T-helper 17 cell (primary cell): ENCODE measurements around the gene ZNF691. TPM values are rescaled to one million over a fixed set of nuclear protein-coding genes. Genes with fewer than 3 reads are reported as not detected.
"Not testable (repeated sequence)": the region's sequence is repeated elsewhere in the genome, so short reads cannot be mapped to it uniquely, and the experiment has no call there.

Source experiments
- ATAC-seq: fragments of 150-1000 bp; cut with Tn5 transposase; 2 replicates; pipeline ENCODE4 v1.10.0; 2021; ENCODE audit warnings: mild to moderate bottlenecking, moderate library complexity
- DNase-seq, 3 donors: peaks; one replicate each; pipeline versions ENCODE4 v3.0.0 to v3.0.0-alpha.2; 2020 to 2021
- H3K9me3 ChIP-seq: one replicate; pipeline ENCODE4 v1.7.0; 2013; ENCODE audit warnings: low read length, mild to moderate bottlenecking; ENCODE audit not compliant: control insufficient read depth, poor library complexity, severe bottlenecking
- H3K27ac Mint-ChIP-seq: one replicate; pipeline ENCODE4 v1.8.0; 2022; ENCODE audit warnings: mild to moderate bottlenecking, moderate library complexity, mixed read lengths
- H3K27me3 Mint-ChIP-seq: one replicate; pipeline ENCODE4 v1.8.0; 2022; ENCODE audit warnings: mixed read lengths
- H3K36me3 Mint-ChIP-seq: one replicate; pipeline ENCODE4 v1.8.0; 2022; ENCODE audit warnings: low read depth, mixed read lengths
- H3K4me1 Mint-ChIP-seq: one replicate; pipeline ENCODE4 v1.8.0; 2022; ENCODE audit warnings: mild to moderate bottlenecking, mixed read lengths
- H3K4me3 Mint-ChIP-seq: one replicate; pipeline ENCODE4 v1.8.0; 2022; ENCODE audit warnings: mild to moderate bottlenecking, moderate library complexity, mixed read lengths
- total RNA-seq, 4 donors: library from RNA in 2 of 4; stranded (reverse) in 2 of 4; gene quantifications; one replicate each; pipeline ENCODE4 v1.2.3 and lab custom pipeline; 2022 to 2026

The ZNF691 gene, protein sequence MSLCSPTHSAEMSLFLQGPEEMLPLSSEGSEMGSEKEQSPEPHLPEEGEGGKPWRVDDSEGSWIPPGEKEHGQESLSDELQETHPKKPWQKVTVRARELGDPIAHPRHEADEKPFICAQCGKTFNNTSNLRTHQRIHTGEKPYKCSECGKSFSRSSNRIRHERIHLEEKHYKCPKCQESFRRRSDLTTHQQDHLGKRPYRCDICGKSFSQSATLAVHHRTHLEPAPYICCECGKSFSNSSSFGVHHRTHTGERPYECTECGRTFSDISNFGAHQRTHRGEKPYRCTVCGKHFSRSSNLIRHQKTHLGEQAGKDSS
- 1 to 10 TPM; 2.6 to 2.8 TPM for total RNA-seq
- total RNA-seq (lab: John Stamatoyannopoulos, UW): 3.8 to 9.7 reads per million in 2 donors

DNA sequence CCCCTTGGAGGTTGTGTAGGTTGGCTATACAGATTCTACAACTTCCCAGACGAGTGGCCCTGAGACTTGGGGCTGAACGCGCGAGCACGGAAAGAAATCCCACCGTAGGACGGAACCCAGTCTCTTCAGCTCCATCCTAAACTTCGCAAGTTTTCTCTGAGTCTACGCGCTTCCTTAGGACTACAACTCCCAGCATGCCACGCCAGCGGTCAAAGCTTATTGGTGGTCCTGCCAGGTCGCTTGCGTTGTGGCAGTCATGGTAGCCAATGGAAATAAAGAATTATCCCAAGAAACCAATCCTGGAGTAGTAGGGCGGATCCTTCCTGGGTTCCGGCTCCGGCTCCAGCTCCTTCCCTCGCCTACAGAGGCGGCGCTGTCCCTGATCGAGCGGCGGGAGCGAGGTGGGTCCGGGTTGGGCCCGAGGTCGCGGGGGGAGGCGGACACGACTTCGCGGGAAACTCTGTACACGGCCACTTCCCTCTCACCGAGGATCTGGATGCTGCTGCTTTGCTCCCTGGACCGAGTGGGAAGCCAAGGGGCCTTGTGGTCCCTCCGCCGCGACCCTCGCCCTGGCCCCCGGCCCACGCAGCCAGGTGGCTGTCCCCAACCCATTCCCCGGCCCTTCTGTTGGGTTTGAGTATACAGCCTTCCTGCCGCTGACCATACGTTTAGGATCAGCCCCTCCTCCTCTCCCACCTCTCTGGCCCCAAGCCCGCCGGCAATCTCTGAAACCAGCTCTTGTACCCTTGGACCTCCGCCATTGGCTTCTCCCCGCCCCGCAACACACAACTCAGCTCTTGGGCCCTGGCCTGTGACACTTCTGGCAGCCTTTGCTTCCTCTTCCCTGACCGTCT is at the start of gene ZNF691:
Gene ZNF691 (plus strand): TSS at position 357 of the 854 bp plus-strand sequence. CDS start 3,046 bp downstream, outside the sequence.
- H3K4me3 Mint-ChIP-seq: peak within 1 kb of the TSS; percentile 100
- peaks cover 31% of the 10 kb centered on the region for H3K4me1 Mint-ChIP-seq
- peak within 1 kb of the TSS; percentile 97 for H3K27ac Mint-ChIP-seq
- H3K27me3 Mint-ChIP-seq: no peaks in the 10 kb centered on the region
- no peaks in the 10 kb centered on the region for H3K9me3 ChIP-seq
- peak; percentile 99 for ATAC-seq
- peaks cover 12% of the 10 kb centered on the region for H3K36me3 Mint-ChIP-seq
- peak; percentile 73 to 80 (median 74) for DNase-seq

DNA sequence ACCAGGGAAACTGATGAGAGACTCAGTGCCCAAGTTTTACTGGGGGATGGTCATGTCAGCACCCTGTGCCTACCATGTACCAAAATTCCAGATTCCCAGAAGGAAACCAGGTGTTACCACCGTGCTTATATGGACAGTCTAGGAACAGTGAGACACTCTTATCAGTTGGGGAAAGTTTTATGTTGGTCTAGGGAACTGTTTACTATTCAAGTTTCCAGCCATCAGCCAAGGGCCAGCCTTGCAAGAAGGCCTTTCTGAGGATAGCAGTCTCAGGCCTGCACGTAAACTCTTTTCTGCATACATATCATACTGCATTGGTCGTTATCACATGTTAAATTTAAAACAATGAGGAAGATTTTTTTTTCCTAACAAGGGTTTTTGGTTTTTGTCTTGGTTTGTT is 49.0 kb upstream of the ZNF691 start:
- ATAC-seq (no peak), DNase-seq (no peak)
- Mint-ChIP-seq H3K27me3 (peaks cover 6% of the 10 kb centered on the region), H3K4me1 (no peaks in the 10 kb centered on the region), H3K4me3 (no peak overlapping the region), H3K36me3 (peaks cover under 1% of the 10 kb centered on the region), H3K27ac (no peak overlapping the region)
- no peaks in the 10 kb centered on the region for H3K9me3 ChIP-seq

DNA sequence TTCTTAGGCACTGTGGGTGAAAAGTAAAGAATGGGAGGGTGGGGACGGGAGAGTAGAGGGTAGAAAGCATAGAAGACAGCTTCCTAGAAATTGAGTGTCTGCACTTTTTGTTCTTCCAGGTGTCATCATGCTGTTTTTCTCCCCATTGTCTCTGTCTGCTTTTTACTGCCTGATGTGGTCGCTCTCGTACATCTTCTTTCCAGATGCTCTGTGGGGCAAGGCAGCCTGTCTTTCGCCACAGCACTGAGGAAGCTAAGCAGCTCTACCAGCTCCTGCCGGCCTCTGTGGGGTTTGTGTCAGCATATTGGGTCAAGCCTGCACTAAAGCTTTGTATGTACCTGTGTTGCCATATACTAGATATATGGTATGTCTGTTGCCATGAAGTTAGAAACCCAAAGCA is 48.4 kb upstream of the ZNF691 start:
- Mint-ChIP-seq H3K36me3 (no peaks in the 10 kb centered on the region), H3K4me1 (no peaks in the 10 kb centered on the region), H3K4me3 (no peak overlapping the region), H3K27ac (no peak overlapping the region), H3K27me3 (peaks cover 6% of the 10 kb centered on the region)
- ATAC-seq (no peak), DNase-seq (no peak)
- no peaks in the 10 kb centered on the region for H3K9me3 ChIP-seq

DNA sequence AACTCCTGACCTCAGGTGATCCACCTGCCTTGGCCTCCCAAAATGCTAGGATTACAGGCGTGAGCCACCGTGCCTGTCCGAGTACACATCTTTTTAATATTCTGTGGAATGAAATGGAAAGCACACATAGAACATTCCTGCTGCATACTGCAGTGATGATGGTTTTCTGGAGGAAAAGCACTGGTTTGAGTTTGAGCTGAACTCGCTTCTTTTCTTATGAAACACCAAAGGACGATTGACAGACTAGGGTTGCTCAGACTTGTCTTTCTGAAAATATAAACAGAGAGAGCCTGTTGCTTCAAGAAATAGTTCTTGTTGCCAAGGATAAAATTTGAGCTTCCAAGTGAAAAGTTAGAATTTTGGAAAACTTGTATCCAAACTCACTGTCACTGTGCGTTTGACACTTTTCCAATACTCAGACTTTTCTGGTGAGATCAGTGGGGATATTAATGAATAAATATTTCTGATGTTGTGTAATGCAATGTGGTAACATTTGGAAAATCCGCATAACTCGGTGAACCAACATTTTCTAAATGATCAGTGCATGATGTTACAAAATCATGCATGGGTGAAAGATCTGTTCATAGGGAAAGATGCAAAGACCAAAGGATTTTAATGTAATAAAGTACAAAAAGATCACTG is 44.5 kb upstream of the ZNF691 start:
- H3K4me1 Mint-ChIP-seq: no peaks in the 10 kb centered on the region
- DNase-seq: no peak
- peaks cover 4% of the 10 kb centered on the region for H3K27me3 Mint-ChIP-seq
- ATAC-seq: no peak
- no peaks in the 10 kb centered on the region for H3K9me3 ChIP-seq
- no peak overlapping the region for H3K4me3 Mint-ChIP-seq
- H3K27ac Mint-ChIP-seq: no peak overlapping the region
- H3K36me3 Mint-ChIP-seq: no peaks in the 10 kb centered on the region

DNA sequence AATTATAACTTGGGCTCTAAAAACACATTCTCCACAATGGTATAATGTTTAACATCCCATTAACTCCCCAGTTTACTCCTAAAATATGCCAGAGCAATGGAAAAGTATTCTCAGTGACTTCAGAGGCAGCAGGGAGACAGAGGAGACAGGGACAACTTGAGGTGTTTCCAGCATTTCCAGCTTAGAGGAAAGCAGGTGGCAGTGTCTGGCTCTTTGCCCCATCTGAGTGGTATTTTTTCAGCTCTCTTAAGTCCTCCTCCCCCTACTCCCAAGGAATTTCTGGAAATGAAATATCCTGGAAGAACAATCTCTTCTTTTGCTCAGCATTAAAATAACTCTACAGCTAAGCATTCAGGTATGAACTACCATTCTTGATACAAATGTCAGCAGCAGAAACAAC is 40.2 kb upstream of the ZNF691 start:
- no peak for DNase-seq
- Mint-ChIP-seq H3K27ac (peak overlapping the region; percentile 16), H3K4me3 (no peak overlapping the region), H3K36me3 (peaks cover 3% of the 10 kb centered on the region), H3K27me3 (no peaks in the 10 kb centered on the region), H3K4me1 (peaks cover 8% of the 10 kb centered on the region)
- H3K9me3 ChIP-seq: no peaks in the 10 kb centered on the region
- ATAC-seq: no peak

DNA sequence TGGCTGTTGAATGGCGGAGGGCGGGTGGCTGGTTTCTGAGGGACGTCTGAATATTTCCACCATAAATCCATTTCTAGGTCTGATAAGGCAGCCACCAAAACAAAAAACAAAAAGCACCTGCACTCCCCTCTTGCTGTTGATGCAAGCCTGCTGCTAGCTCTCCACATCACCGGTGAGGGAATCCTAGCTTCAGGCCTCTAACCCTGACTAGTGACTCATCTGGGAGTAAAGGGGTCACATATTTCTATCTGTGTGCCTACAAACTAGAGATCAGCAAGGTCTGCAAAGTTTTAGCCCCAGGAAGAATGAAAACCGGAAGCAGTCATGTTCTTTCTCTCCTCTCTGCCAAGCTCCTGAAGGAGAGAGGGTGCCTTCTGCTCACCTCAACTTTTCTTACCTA is 39.8 kb upstream of the ZNF691 start:
- ATAC-seq: no peak
- Mint-ChIP-seq H3K36me3 (peaks cover 4% of the 10 kb centered on the region), H3K4me1 (peaks cover 8% of the 10 kb centered on the region), H3K27me3 (no peaks in the 10 kb centered on the region), H3K27ac (peak overlapping the region; percentile 16), H3K4me3 (no peak overlapping the region)
- no peak for DNase-seq
- H3K9me3 ChIP-seq: no peaks in the 10 kb centered on the region

DNA sequence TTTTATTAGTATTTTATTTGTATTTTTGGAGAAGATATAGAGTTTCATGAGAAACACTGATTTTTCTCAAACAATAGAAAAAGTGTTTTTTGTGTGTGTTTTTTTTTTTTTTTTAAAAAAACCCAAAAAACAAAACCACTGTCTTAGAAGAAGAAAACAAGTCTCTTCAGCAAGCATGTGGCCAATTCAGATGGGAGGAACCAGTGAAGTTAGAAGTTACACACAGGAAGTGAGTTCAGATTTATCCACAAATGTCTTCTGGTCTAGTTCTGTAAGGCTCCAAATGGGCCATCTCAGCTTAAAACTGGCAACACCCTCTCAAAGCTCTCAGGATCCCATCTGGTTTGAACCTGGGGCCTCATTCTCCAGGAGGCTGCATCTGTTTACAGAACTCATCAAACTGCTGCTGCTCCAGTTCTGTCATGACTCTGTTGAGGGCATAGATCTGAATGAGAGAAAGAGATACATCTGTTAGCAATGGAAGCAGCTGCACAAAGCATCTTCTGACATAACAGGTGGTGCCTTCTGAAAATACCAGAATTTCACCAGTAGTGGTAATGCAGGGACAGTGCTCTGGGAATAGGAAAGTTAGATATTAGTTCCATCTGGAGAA is 39.3 kb upstream of the ZNF691 start:
- DNase-seq (no peak), ATAC-seq (no peak)
- Mint-ChIP-seq H3K4me1 (peaks cover 8% of the 10 kb centered on the region), H3K36me3 (peaks cover 5% of the 10 kb centered on the region), H3K27me3 (no peaks in the 10 kb centered on the region), H3K27ac (peak overlapping the region; percentile 56), H3K4me3 (no peak overlapping the region)
- no peaks in the 10 kb centered on the region for H3K9me3 ChIP-seq

DNA sequence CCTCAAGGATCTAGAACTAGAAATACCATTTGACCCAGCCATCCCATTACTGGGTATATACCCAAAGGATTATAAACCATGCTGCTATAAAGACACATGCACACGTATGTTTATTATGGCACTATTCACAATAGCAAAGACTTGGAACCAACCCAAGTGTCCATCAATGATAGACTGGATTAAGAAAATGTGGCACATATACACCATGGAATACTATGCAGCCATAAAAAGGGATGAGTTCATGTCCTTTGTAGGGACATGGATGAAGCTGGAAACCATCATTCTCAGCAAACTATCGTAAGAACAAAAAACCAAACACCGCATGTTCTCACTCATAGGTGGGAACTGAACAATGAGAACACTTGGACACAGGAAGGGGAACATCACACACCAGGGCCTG is 31.6 kb upstream of the ZNF691 start:
- not testable (repeated sequence) for H3K36me3 Mint-ChIP-seq, H3K9me3 ChIP-seq, H3K27ac Mint-ChIP-seq, DNase-seq, ATAC-seq, H3K4me3 Mint-ChIP-seq, H3K27me3 Mint-ChIP-seq
- H3K4me1 Mint-ChIP-seq: peaks cover 19% of the 10 kb centered on the region

DNA sequence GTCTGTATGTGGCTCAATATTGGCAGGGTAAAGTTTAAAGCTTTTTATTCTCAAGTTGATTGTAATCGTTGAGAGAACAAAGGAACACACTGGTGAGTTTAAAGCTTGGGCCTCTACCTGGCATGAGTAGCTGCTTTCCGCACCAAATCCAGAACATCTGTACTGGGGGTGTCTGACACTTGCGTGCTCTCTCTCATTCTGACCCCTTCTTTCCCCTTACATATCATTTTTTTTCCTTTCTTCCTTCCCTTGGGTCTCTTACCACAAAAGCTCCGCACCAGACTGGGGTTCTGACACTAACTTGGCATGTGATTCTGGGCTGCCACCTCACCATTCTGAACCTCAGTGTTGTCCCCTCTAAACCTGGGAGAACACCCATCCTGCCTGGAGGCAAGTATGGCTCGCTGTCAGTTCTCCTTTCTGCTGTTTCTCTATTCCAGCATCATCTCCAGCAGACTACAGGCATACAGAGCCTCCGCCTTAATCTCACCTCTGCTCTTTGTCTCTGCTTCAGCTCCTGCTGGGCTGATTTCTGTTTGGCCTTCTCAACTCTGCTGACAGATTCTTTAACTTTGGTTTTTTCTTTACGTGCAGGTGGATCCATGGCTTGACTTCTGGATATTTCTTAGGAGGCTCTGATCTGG is 30.4 kb upstream of the ZNF691 start:
- H3K27me3 Mint-ChIP-seq: no peaks in the 10 kb centered on the region
- peaks cover 5% of the 10 kb centered on the region for H3K36me3 Mint-ChIP-seq
- peak overlapping the region; percentile 89 for H3K4me3 Mint-ChIP-seq
- DNase-seq (no peak), ATAC-seq (peak; percentile 0)
- H3K9me3 ChIP-seq: no peaks in the 10 kb centered on the region
- H3K27ac Mint-ChIP-seq: peak overlapping the region; percentile 98
- H3K4me1 Mint-ChIP-seq: peaks cover 24% of the 10 kb centered on the region

DNA sequence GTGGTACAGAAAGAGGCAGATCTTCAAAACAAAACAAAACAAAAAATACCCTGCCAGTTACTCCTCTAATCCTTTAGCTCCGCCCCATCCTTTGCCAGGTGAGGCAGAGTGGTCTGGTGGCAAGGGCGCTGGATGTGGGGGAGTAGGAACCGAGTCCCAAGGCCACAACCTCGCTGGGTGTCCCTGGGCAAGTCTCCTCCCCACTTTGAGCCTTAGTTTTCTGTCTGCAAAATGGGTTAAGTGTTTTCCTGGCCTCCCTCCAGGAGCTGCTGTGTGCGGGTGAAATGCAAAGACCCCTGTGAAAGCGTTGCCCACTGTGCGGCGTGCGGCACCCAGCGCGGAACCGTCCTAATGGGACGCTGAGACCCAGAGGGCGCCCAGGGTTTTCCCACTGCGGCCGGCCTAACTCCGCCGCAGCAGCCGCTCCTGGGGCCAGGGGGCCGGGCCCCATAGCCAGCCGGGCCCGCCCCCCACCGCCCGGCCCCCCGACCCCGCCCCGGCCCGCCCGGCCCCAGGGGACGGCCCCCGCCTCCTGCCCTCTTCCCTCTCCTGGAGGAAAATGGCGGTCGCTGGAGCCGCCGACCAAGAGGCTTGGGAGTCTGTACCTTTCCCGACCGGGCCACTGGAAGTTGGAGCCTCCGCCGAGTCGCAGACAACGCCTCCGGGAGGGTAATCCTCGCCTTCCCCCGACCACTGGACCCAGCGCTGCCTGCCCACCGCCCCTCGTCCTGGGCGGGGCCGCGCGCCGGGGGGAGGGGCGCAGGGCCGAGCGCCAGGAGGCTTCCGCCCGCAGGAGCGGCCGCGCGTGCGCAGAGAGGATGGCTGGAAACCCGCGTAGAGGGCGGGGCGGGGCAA is 29.6 kb upstream of the ZNF691 start, which contains the start of the genes ERMAP and SVBP:
Gene ERMAP (plus strand): TSS at position 538 of the 855 bp plus-strand sequence. CDS start 13,327 bp downstream, outside the sequence.
Gene SVBP (minus strand): TSS at position 813 of the 855 bp plus-strand sequence. CDS start 853 bp downstream, outside the sequence.
- Mint-ChIP-seq H3K36me3 (peaks cover 3% of the 10 kb centered on the region), H3K4me1 (peaks cover 24% of the 10 kb centered on the region), H3K27ac (peak within 1 kb of the TSS; percentile 98), H3K4me3 (peak within 1 kb of the TSS; percentile 89), H3K27me3 (no peaks in the 10 kb centered on the region)
- ATAC-seq (peak; percentile 88), DNase-seq (peak; percentile 93 to 98 (median 95))
- no peaks in the 10 kb centered on the region for H3K9me3 ChIP-seq

DNA sequence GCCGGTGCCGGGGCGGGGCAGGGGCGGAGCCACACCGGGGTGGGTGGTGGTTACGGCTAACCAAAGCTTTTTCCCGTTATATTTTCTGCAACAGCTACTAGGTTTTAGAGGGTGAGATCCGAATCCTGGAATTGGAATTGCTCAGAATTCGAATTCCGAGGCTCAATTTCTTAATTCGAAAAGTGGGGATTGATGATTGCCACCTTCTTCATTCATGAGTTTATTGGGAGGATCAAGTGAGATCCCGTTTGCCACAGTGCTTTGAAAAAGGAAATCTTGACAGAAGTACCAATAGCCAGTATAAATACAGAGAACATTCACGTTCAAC is 29.0 kb upstream of the ZNF691 start:
- no peaks in the 10 kb centered on the region for H3K27me3 Mint-ChIP-seq
- peaks cover 24% of the 10 kb centered on the region for H3K4me1 Mint-ChIP-seq
- DNase-seq (no peak), ATAC-seq (no peak)
- no peaks in the 10 kb centered on the region for H3K9me3 ChIP-seq
- peak overlapping the region; percentile 89 for H3K4me3 Mint-ChIP-seq
- H3K27ac Mint-ChIP-seq: no peak overlapping the region
- peaks cover 3% of the 10 kb centered on the region for H3K36me3 Mint-ChIP-seq

DNA sequence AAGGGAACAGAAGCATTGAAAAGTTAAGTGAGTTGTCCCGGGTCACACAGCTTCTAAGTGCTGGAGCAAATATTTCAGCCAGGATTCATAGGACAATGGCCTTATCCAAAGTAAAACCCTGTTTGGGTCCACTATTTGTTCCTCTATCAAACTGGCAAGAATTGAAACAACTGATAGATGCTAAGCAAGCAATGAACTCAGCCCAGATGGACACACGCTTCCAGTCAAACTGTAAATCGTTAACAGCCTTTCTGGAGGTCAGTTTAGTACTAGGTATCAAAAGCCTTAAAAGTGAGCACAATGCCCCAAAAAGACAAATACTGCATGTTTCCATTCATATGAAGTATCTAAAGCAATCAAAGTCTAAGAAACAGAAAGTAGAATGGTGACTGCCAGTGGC is 28.4 kb upstream of the ZNF691 start:
- Mint-ChIP-seq H3K36me3 (peaks cover 3% of the 10 kb centered on the region), H3K27me3 (no peaks in the 10 kb centered on the region), H3K4me3 (no peak overlapping the region), H3K27ac (no peak overlapping the region), H3K4me1 (peaks cover 24% of the 10 kb centered on the region)
- H3K9me3 ChIP-seq: no peaks in the 10 kb centered on the region
- ATAC-seq (no peak), DNase-seq (no peak)
